Measurements from ENCODE around the gene BMAL1. TPM values are rescaled to one million over a fixed set of nuclear protein-coding genes. Genes with fewer than 3 reads are reported as not detected.

BMAL1 gene
- total RNA-seq, 1 experiment from 2014 or later = 15.3 TPM

GRCh38 chr11:13346470-13346869, 68.9 kb downstream of the BMAL1 start:
- H3K27me3 ChIP-seq = no peaks in the 10 kb centered on the region
- no peaks in the 10 kb centered on the region for H3K4me1 ChIP-seq
- DNase-seq = no peak
- no peak overlapping the region for H3K27ac ChIP-seq
- no peaks in the 10 kb centered on the region for H3K9me3 ChIP-seq (replicated peaks)
- H3K36me3 ChIP-seq = no peaks in the 10 kb centered on the region
- no peak overlapping the region for H3K4me3 ChIP-seq

GRCh38 chr11:13347901-13348300, 70.3 kb downstream of the BMAL1 start:
- no peak overlapping the region for H3K4me3 ChIP-seq
- no peaks in the 10 kb centered on the region for H3K27me3 ChIP-seq
- no peak overlapping the region for H3K27ac ChIP-seq
- DNase-seq = no peak
- H3K4me1 ChIP-seq = no peaks in the 10 kb centered on the region
- no peaks in the 10 kb centered on the region for H3K9me3 ChIP-seq (replicated peaks)
- no peaks in the 10 kb centered on the region for H3K36me3 ChIP-seq

GRCh38 chr11:13348305-13348704, 70.7 kb downstream of the BMAL1 start:
- Histone ChIP-seq H3K27me3 (no peaks in the 10 kb centered on the region), H3K4me1 (no peaks in the 10 kb centered on the region), H3K36me3 (no peaks in the 10 kb centered on the region), H3K27ac (no peak overlapping the region), H3K4me3 (no peak overlapping the region), H3K9me3 (replicated peaks) (no peaks in the 10 kb centered on the region)
- no peak for DNase-seq

- Histone ChIP-seq H3K27ac (no peak overlapping the region), H3K9me3 (replicated peaks) (no peaks in the 10 kb centered on the region), H3K4me1 (no peaks in the 10 kb centered on the region), H3K27me3 (no peaks in the 10 kb centered on the region), H3K4me3 (no peak overlapping the region), H3K36me3 (no peaks in the 10 kb centered on the region)
- DNase-seq = no peak
Observed at GRCh38 chr11:13349046-13349445, 71.5 kb downstream of the BMAL1 start.

- H3K4me1 ChIP-seq = no peaks in the 10 kb centered on the region
- no peak overlapping the region for H3K4me3 ChIP-seq
- no peaks in the 10 kb centered on the region for H3K27me3 ChIP-seq
- no peak for DNase-seq
- H3K36me3 ChIP-seq = no peaks in the 10 kb centered on the region
- H3K9me3 ChIP-seq (replicated peaks) = no peaks in the 10 kb centered on the region
- H3K27ac ChIP-seq = no peak overlapping the region
Observed at GRCh38 chr11:13349581-13349980, 72.0 kb downstream of the BMAL1 start.

GRCh38 chr11:13352711-13353110, 75.1 kb downstream of the BMAL1 start:
- no peaks in the 10 kb centered on the region for H3K36me3 ChIP-seq
- no peaks in the 10 kb centered on the region for H3K4me1 ChIP-seq
- no peak overlapping the region for H3K27ac ChIP-seq
- no peaks in the 10 kb centered on the region for H3K27me3 ChIP-seq
- no peaks in the 10 kb centered on the region for H3K9me3 ChIP-seq (replicated peaks)
- no peak for DNase-seq
- no peak overlapping the region for H3K4me3 ChIP-seq

GRCh38 chr11:13354335-13354734, 76.7 kb downstream of the BMAL1 start:
- Histone ChIP-seq H3K36me3 (no peaks in the 10 kb centered on the region), H3K4me1 (no peaks in the 10 kb centered on the region), H3K27me3 (no peaks in the 10 kb centered on the region), H3K4me3 (no peak overlapping the region), H3K27ac (no peak overlapping the region), H3K9me3 (replicated peaks) (no peaks in the 10 kb centered on the region)
- peak in 1 of 2 experiments; percentile 50 for DNase-seq

GRCh38 chr11:13355191-13355590, 77.6 kb downstream of the BMAL1 start:
- Histone ChIP-seq H3K4me1 (no peaks in the 10 kb centered on the region), H3K27ac (no peak overlapping the region), H3K4me3 (no peak overlapping the region), H3K36me3 (no peaks in the 10 kb centered on the region), H3K27me3 (no peaks in the 10 kb centered on the region), H3K9me3 (replicated peaks) (no peaks in the 10 kb centered on the region)
- DNase-seq = no peak

- Histone ChIP-seq H3K9me3 (replicated peaks) (no peaks in the 10 kb centered on the region), H3K27me3 (no peaks in the 10 kb centered on the region), H3K4me1 (no peaks in the 10 kb centered on the region), H3K4me3 (no peak overlapping the region), H3K36me3 (no peaks in the 10 kb centered on the region), H3K27ac (no peak overlapping the region)
- no peak for DNase-seq
Observed at GRCh38 chr11:13357232-13357631, 79.6 kb downstream of the BMAL1 start.

- no peaks in the 10 kb centered on the region for H3K9me3 ChIP-seq (replicated peaks)
- H3K27ac ChIP-seq = no peak overlapping the region
- no peak for DNase-seq
- H3K4me3 ChIP-seq = no peak overlapping the region
- no peaks in the 10 kb centered on the region for H3K4me1 ChIP-seq
- H3K27me3 ChIP-seq = no peaks in the 10 kb centered on the region
- no peaks in the 10 kb centered on the region for H3K36me3 ChIP-seq
Observed at GRCh38 chr11:13358596-13359270, 81.1 kb downstream of the BMAL1 start.

GRCh38 chr11:13362596-13363109, 85.1 kb downstream of the BMAL1 start:
- Histone ChIP-seq H3K4me3 (no peak overlapping the region), H3K27me3 (no peaks in the 10 kb centered on the region), H3K36me3 (peaks cover 6% of the 10 kb centered on the region; the same call in 1 of the 2 replicates), H3K4me1 (no peaks in the 10 kb centered on the region), H3K9me3 (replicated peaks) (no peaks in the 10 kb centered on the region), H3K27ac (no peak overlapping the region)
- DNase-seq = no peak

GRCh38 chr11:13364388-13364787, 86.8 kb downstream of the BMAL1 start:
- Histone ChIP-seq H3K4me1 (no peaks in the 10 kb centered on the region), H3K9me3 (replicated peaks) (no peaks in the 10 kb centered on the region), H3K36me3 (peaks cover 6% of the 10 kb centered on the region; the same call in 1 of the 2 replicates), H3K27me3 (no peaks in the 10 kb centered on the region), H3K4me3 (no peak overlapping the region), H3K27ac (no peak overlapping the region)
- DNase-seq = no peak

- no peaks in the 10 kb centered on the region for H3K9me3 ChIP-seq (replicated peaks)
- H3K27ac ChIP-seq = no peak overlapping the region
- H3K36me3 ChIP-seq = peaks cover 6% of the 10 kb centered on the region; the same call in 1 of the 2 replicates
- no peak overlapping the region for H3K4me3 ChIP-seq
- DNase-seq = no peak
- no peaks in the 10 kb centered on the region for H3K4me1 ChIP-seq
- H3K27me3 ChIP-seq = no peaks in the 10 kb centered on the region
Observed at GRCh38 chr11:13366266-13367026, 88.9 kb downstream of the BMAL1 start.

GRCh38 chr11:13367115-13367514, 89.5 kb downstream of the BMAL1 start:
- DNase-seq = no peak
- Histone ChIP-seq H3K4me1 (no peaks in the 10 kb centered on the region), H3K36me3 (peaks cover 7% of the 10 kb centered on the region; the same call in 1 of the 2 replicates), H3K9me3 (replicated peaks) (no peaks in the 10 kb centered on the region), H3K4me3 (no peak overlapping the region), H3K27me3 (no peaks in the 10 kb centered on the region), H3K27ac (no peak overlapping the region)

- H3K27ac ChIP-seq = no peak overlapping the region
Observed at GRCh38 chr11:13368041-13368446, 90.5 kb downstream of the BMAL1 start.

More at GRCh38 chr11:13368041-13368446, 90.5 kb downstream of the BMAL1 start:
- H3K4me1 ChIP-seq = no peaks in the 10 kb centered on the region
- H3K36me3 ChIP-seq = peaks cover 9% of the 10 kb centered on the region; the same call in 1 of the 2 replicates
- H3K4me3 ChIP-seq = no peak overlapping the region
- no peak for DNase-seq
- H3K27me3 ChIP-seq = no peaks in the 10 kb centered on the region
- no peaks in the 10 kb centered on the region for H3K9me3 ChIP-seq (replicated peaks)
